GM13976 (cell line): ENCODE results near the gene ATOH8.
"Not testable (repeated sequence)": the region's sequence is repeated elsewhere in the genome, so short reads cannot be mapped to it uniquely, and the experiment has no call there.

Experiments used
- DNase-seq: peaks from one replicate; pipeline ENCODE4 v3.0.0; 2012; ENCODE audit warnings: low spot score
- CTCF ChIP-seq: IDR thresholded peaks from 2 replicates; pipeline ENCODE4 v1.5.1; 2012; ENCODE audit warnings: borderline replicate concordance, mild to moderate bottlenecking; ENCODE audit not compliant: insufficient read depth; ENCODE audit errors: extremely low read depth, missing control alignments, control extremely low read depth
- in situ Hi-C: fragments of 300-500 bp; cut with MboI; formaldehyde crosslinking; loops from one replicate; pipeline ENCODE4 v1.12.0; 2022; ENCODE audit warnings: low sequenced_read_pairs, mixed read lengths, inconsistent platforms; ENCODE audit not compliant: unreplicated experiment

ATOH8 gene

GRCh38 chr2:85712849-85713612 is 40.8 kb upstream of the ATOH8 start:
- in situ Hi-C loops, result no loop called here
- no peak for TF ChIP-seq CTCF
- no peak for DNase-seq

- TF ChIP-seq CTCF, result no peak
- no peak for DNase-seq
- in situ Hi-C loops, result no loop called here
Observed at GRCh38 chr2:85713836-85714235, 40.0 kb upstream of the ATOH8 start.

GRCh38 chr2:85714421-85714820 is 39.4 kb upstream of the ATOH8 start:
- in situ Hi-C loops, DNase-seq: not testable (repeated sequence)

GRCh38 chr2:85714841-85715240 is 39.0 kb upstream of the ATOH8 start:
- in situ Hi-C loops, result no loop called here
- no peak for TF ChIP-seq CTCF
- DNase-seq, result no peak

GRCh38 chr2:85716346-85716914 is 37.4 kb upstream of the ATOH8 start:
- DNase-seq, result no peak
- TF ChIP-seq CTCF, result no peak
- in situ Hi-C loops, result no loop called here

GRCh38 chr2:85717308-85718008 is 36.3 kb upstream of the ATOH8 start:
- no peak for TF ChIP-seq CTCF
- in situ Hi-C loops, result no loop called here
- no peak for DNase-seq

- DNase-seq, result no peak
- in situ Hi-C loops, result no loop called here
- TF ChIP-seq CTCF, result peak; percentile 13
Observed at GRCh38 chr2:85718009-85718391, 35.8 kb upstream of the ATOH8 start.
